Tibial nerve (tissue), 4 donors: Measurements from ENCODE around the gene GMPPA. TPM values are rescaled to one million over a fixed set of nuclear protein-coding genes. Genes with fewer than 3 reads are reported as not detected.

Experiments
- DNase-seq, 2 donors: peaks; one replicate each; pipeline ENCODE4 v3.0.0-alpha.2; 2019; ENCODE audit warnings: low spot score in 2 of 2
- H3K27ac ChIP-seq, 4 donors: fragments of 200-600 bp; sonication (generic) in 3 of 4; one replicate each; pipeline ENCODE4 v1.5.1; 2017 to 2019; ENCODE audit warnings: mild to moderate bottlenecking in 1 of 4
- H3K27me3 ChIP-seq, 2 donors: fragments of 200-600 bp; sonication (generic) in 1 of 2; one replicate each; pipeline versions ENCODE4 v1.5.1 to v1.6.0; 2017 to 2019
- H3K36me3 ChIP-seq, 3 donors: fragments of 200-600 bp; sonication (generic); one replicate each; pipeline ENCODE4 v1.5.1; 2018 to 2019
- H3K4me1 ChIP-seq, 4 donors: fragments of 200-600 bp; sonication (generic) in 3 of 4; one replicate each; pipeline ENCODE4 v1.5.1; 2017 to 2019
- H3K4me3 ChIP-seq, 4 donors: fragments of 200-600 bp; sonication (generic) in 3 of 4; one replicate each; pipeline ENCODE4 v1.5.1; 2017 to 2019; ENCODE audit warnings: mild to moderate bottlenecking in 1 of 4, moderate library complexity in 1 of 4
- H3K9me3 ChIP-seq, 4 donors: fragments of 200-600 bp; sonication (generic) in 3 of 4; one replicate each; pipeline ENCODE4 v1.5.1; 2017 to 2019
- EP300 ChIP-seq, 2 donors: sonication (generic); formaldehyde crosslinking; IDR thresholded peaks; one replicate each; pipeline ENCODE4 v1.6.1; 2017; ENCODE audit warnings: antibody characterized with exemption in 2 of 2, mild to moderate bottlenecking in 1 of 2
- POLR2A ChIP-seq, 2 donors: fragments of 450-650 bp; IDR thresholded peaks; one replicate each; pipeline ENCODE4 v1.6.1; 2017; ENCODE audit warnings: antibody characterized with exemption in 2 of 2, mild to moderate bottlenecking in 2 of 2, moderate library complexity in 2 of 2
- WGBS, 2 donors: methylation state at CpG; one replicate each; pipeline ENCODE4 v1.1.5; 2018; 5-methylcytosine and 5-hydroxymethylcytosine counted together
- total RNA-seq, 4 donors: library from RNA; depleted of rRNA; stranded (reverse); fragments of >200 nt; gene quantifications; one replicate each; pipeline ENCODE4 v1.1.0, GENCODE V29; 2016
- TF ChIP-seq, protein P1 (sequence below), 5 experiments: fragments of 200-600 bp in 3 of 5; fragments of 450-650 bp in 2 of 5; sonication (generic) in 3 of 5; IDR thresholded peaks; one replicate each; pipeline ENCODE4 v1.5.1; 2016 to 2019; ENCODE audit warnings: antibody characterized with exemption in 5 of 5, mild to moderate bottlenecking in 3 of 5, moderate library complexity in 2 of 5

Gene GMPPA
- total RNA-seq, 4 donors from 2014 or later: 18.8 to 29.7 (median 27.8) TPM

GRCh38 chr2:219543596-219544358 lies 45.1 kb downstream of the GMPPA start, which contains the start of the genes CHPF and TMEM198:
Gene CHPF, minus strand, starts transcription at chr2:219543809. Its CDS starts 271 bp downstream, at chr2:219543538.
Gene TMEM198, plus strand, starts transcription at chr2:219544028. Its CDS starts 700 bp downstream, at chr2:219544728.
- peaks cover 0 to 52% (median 27%) of the 10 kb centered on the region in 4 donors for H3K4me1 ChIP-seq
- H3K4me3 ChIP-seq: peak within 1 kb of the TSS; percentile 37 to 90 (median 74)
- H3K9me3 ChIP-seq: no peaks in the 10 kb centered on the region
- 0 to 1% methylated on average over 26 to 65 of the region's 75 CpGs for WGBS, 2 donors
- TF ChIP-seq POLR2A (IDR thresholded peaks at IDR 0.05): peak in 1 of 2 donors; percentile 83
- TF ChIP-seq EP300 (IDR thresholded peaks at IDR 0.05): peak; percentile 92 to 97
- TF ChIP-seq, protein P1, sequence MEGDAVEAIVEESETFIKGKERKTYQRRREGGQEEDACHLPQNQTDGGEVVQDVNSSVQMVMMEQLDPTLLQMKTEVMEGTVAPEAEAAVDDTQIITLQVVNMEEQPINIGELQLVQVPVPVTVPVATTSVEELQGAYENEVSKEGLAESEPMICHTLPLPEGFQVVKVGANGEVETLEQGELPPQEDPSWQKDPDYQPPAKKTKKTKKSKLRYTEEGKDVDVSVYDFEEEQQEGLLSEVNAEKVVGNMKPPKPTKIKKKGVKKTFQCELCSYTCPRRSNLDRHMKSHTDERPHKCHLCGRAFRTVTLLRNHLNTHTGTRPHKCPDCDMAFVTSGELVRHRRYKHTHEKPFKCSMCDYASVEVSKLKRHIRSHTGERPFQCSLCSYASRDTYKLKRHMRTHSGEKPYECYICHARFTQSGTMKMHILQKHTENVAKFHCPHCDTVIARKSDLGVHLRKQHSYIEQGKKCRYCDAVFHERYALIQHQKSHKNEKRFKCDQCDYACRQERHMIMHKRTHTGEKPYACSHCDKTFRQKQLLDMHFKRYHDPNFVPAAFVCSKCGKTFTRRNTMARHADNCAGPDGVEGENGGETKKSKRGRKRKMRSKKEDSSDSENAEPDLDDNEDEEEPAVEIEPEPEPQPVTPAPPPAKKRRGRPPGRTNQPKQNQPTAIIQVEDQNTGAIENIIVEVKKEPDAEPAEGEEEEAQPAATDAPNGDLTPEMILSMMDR (IDR thresholded peaks at IDR 0.05): peak in 1 of 5 experiments; percentile 28
- no peaks in the 10 kb centered on the region for H3K27me3 ChIP-seq
- H3K27ac ChIP-seq: peak within 1 kb of the TSS; percentile 75 to 97 (median 88)
- peaks cover 0 to 29% (median 0%) of the 10 kb centered on the region in 3 donors for H3K36me3 ChIP-seq
- DNase-seq: peak; percentile 96 to 97

- H3K9me3 ChIP-seq: no peaks in the 10 kb centered on the region
- H3K4me1 ChIP-seq: peaks cover 0 to 44% (median 20%) of the 10 kb centered on the region in 4 donors
- no peaks in the 10 kb centered on the region for H3K27me3 ChIP-seq
- H3K4me3 ChIP-seq: peak overlapping the region; percentile 33 to 90 (median 74)
- H3K27ac ChIP-seq: peak overlapping the region in 3 of 4 donors; percentile 75 to 97 (median 91)
- no peak for DNase-seq
- H3K36me3 ChIP-seq: peaks cover 0 to 29% (median 0%) of the 10 kb centered on the region in 3 donors
- 37% methylated on average over 9 of the region's 9 CpGs for WGBS, 2 donors
- TF ChIP-seq EP300 (IDR thresholded peaks at IDR 0.05): no peak
- TF ChIP-seq, protein P1 (IDR thresholded peaks at IDR 0.05): no peak
- no peak for TF ChIP-seq POLR2A (IDR thresholded peaks at IDR 0.05)
Measured at GRCh38 chr2:219544567-219544966, 45.9 kb downstream of the GMPPA start.

GRCh38 chr2:219545295-219545942 lies 46.7 kb downstream of the GMPPA start:
- Histone ChIP-seq H3K4me1 (peaks cover 0 to 35% (median 17%) of the 10 kb centered on the region in 4 donors), H3K36me3 (peaks cover 0 to 26% (median 0%) of the 10 kb centered on the region in 3 donors), H3K27me3 (no peaks in the 10 kb centered on the region), H3K9me3 (no peaks in the 10 kb centered on the region), H3K4me3 (no peak overlapping the region), H3K27ac (no peak overlapping the region)
- no peak for DNase-seq
- TF ChIP-seq, protein P1 (IDR thresholded peaks at IDR 0.05): no peak
- no peak for TF ChIP-seq EP300 (IDR thresholded peaks at IDR 0.05)
- no peak for TF ChIP-seq POLR2A (IDR thresholded peaks at IDR 0.05)
- WGBS, 2 donors: 71 to 75% methylated on average over 3 of the region's 3 CpGs

DNA sequence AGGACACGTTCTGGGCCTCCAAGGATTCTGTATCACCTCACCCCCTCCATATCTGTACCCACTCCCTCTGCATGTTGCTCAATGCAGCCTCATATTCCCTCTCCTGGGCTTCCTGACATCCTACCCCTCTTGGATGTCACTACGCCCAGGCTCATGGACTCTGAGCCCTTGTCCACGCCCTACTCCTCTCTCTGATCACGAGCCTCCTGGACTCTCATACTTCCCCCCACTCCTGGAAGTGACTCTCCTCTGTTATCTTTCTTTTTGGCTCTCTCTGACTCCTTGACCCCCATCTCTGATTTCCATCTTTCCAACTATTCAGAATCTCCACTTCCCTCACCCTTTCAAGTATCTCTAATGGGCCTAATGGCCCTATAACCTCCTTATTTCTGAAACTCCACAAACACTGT lies 47.3 kb downstream of the GMPPA start:
- peaks cover 0 to 34% (median 17%) of the 10 kb centered on the region in 4 donors for H3K4me1 ChIP-seq
- peaks cover 0 to 21% (median 0%) of the 10 kb centered on the region in 3 donors for H3K36me3 ChIP-seq
- DNase-seq: no peak
- no peak overlapping the region for H3K27ac ChIP-seq
- TF ChIP-seq EP300 (IDR thresholded peaks at IDR 0.05) (no peak), POLR2A (IDR thresholded peaks at IDR 0.05) (no peak)
- TF ChIP-seq, protein P1 (IDR thresholded peaks at IDR 0.05): no peak
- H3K27me3 ChIP-seq: no peaks in the 10 kb centered on the region
- H3K4me3 ChIP-seq: no peak overlapping the region
- 70 to 73% methylated on average over 4 of the region's 4 CpGs for WGBS, 2 donors
- no peaks in the 10 kb centered on the region for H3K9me3 ChIP-seq
